ENCODE results near the gene COL4A1.
A peak's percentile ranks its signal among the peaks of the same experiment; 100 is the strongest.

COL4A1 gene

DNA sequence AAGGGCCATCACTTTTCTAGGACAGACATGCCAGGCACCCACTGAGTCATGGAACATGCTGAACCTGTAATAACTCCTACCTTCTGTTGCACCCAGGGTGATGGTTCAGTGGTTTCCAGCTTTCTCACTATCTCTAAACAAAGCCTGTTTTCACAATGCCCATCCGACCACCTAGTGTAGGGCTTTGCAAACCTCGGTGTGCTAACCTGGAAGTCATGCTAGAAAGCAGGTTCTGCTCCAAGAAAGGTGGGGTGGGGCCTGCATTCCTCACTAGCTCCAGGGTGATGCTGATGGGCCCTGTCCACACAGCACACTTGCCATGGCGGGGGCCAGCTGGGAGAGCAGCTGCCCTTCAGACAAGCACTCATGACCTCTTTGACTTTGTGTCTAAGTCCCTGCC lies 43.6 kb upstream of the COL4A1 start:
- H3K23ac ChIP-seq (ENCODE audit: low read depth, low read length, poor library complexity) = no peak overlapping the region
- peak overlapping the region in 1 of 2 donors; percentile 0 for H3K4me3 ChIP-seq (ENCODE audit: low read length in 2 of 2)
- H3K27ac ChIP-seq (replicated peaks; ENCODE audit: low read length) = no peak overlapping the region
- DNase-seq (ENCODE audit: low spot score) = no peak
- H3K4me2 ChIP-seq (ENCODE audit: insufficient read depth, low read length, poor library complexity, severe bottlenecking) = no peak overlapping the region
- H4K8ac ChIP-seq (ENCODE audit: low read depth, low read length) = no peak overlapping the region
- no peak overlapping the region for H3K4ac ChIP-seq (ENCODE audit: low read length)
- H2BK120ac ChIP-seq (ENCODE audit: low read depth, low read length) = no peak overlapping the region
- no CpG with 5 or more reads among the region's 3 CpGs for WGBS, 2 donors (ENCODE audit: extremely low coverage in 2 of 2, insufficient read length in 2 of 2, insufficient replicate concordance in 1 of 2)
- H3K14ac ChIP-seq (ENCODE audit: low read length) = no peak overlapping the region
- H3K9ac ChIP-seq (ENCODE audit: low read depth, low read length, poor library complexity) = no peak overlapping the region
- H2AK5ac ChIP-seq (ENCODE audit: low read depth, low read length) = no peak overlapping the region
- peaks cover 4 to 6% of the 10 kb centered on the region in 2 donors for H3K4me1 ChIP-seq (ENCODE audit: control insufficient read depth in 2 of 2, insufficient read depth in 1 of 2, low read depth in 1 of 2, low read length in 2 of 2)
- no peak overlapping the region for H2BK12ac ChIP-seq (ENCODE audit: low read length)
- H3K9me3 ChIP-seq (replicated peaks in 1 of 2; ENCODE audit: control insufficient read depth in 2 of 2, insufficient read depth in 1 of 2, low read depth in 1 of 2, low read length in 2 of 2) = no peaks in the 10 kb centered on the region
- H3K27me3 ChIP-seq (ENCODE audit: control insufficient read depth in 3 of 3, insufficient read depth in 3 of 3, low read depth in 1 of 3, low read length in 3 of 3) = no peaks in the 10 kb centered on the region
- H2BK15ac ChIP-seq (ENCODE audit: low read length) = no peak overlapping the region
- H3K36me3 ChIP-seq (replicated peaks in 1 of 2; ENCODE audit: control insufficient read depth in 2 of 2, insufficient read depth in 2 of 2, low read length in 2 of 2) = peaks cover 0 to 14% of the 10 kb centered on the region in 2 donors
- H2AFZ ChIP-seq (ENCODE audit: low read length) = no peak overlapping the region
- H3K18ac ChIP-seq (ENCODE audit: low read length) = no peak overlapping the region
- H3K79me1 ChIP-seq (ENCODE audit: low read depth, low read length) = peaks cover 15% of the 10 kb centered on the region
- no peak overlapping the region for H2BK5ac ChIP-seq (ENCODE audit: low read length)
- peak overlapping the region; percentile 16 for H4K91ac ChIP-seq (ENCODE audit: low read depth, low read length, poor library complexity)

DNA sequence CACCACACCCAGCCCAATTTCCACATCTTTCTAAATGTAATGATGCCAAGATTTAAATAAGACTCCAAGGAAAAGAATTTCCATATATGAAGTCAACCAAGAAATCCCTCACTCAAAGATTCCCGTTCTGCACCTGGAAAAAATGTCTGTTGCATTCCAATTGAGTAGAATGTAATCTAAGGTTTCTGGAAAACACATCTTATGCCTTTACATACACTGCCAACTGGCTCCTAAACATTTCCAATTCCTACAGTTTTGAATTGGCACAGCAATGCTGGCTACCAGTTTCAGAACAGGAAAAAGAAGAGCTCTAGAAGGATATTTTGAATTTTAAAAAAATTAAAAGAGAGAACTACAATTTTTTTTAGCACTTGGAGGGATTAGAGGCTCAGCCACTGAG lies 43.1 kb upstream of the COL4A1 start:
- Histone ChIP-seq H3K23ac (ENCODE audit: low read depth, low read length, poor library complexity) (no peak overlapping the region), H3K14ac (ENCODE audit: low read length) (no peak overlapping the region), H3K9ac (ENCODE audit: low read depth, low read length, poor library complexity) (no peak overlapping the region), H4K91ac (ENCODE audit: low read depth, low read length, poor library complexity) (no peak overlapping the region), H2BK15ac (ENCODE audit: low read length) (no peak overlapping the region), H2BK120ac (ENCODE audit: low read depth, low read length) (no peak overlapping the region), H3K4ac (ENCODE audit: low read length) (no peak overlapping the region), H2BK5ac (ENCODE audit: low read length) (no peak overlapping the region), H3K36me3 (replicated peaks in 1 of 2; ENCODE audit: control insufficient read depth in 2 of 2, insufficient read depth in 2 of 2, low read length in 2 of 2) (peaks cover 0 to 17% of the 10 kb centered on the region in 2 donors), H4K8ac (ENCODE audit: low read depth, low read length) (no peak overlapping the region), H2AK5ac (ENCODE audit: low read depth, low read length) (no peak overlapping the region), H3K9me3 (replicated peaks in 1 of 2; ENCODE audit: control insufficient read depth in 2 of 2, insufficient read depth in 1 of 2, low read depth in 1 of 2, low read length in 2 of 2) (no peaks in the 10 kb centered on the region), H3K27me3 (ENCODE audit: control insufficient read depth in 3 of 3, insufficient read depth in 3 of 3, low read depth in 1 of 3, low read length in 3 of 3) (no peaks in the 10 kb centered on the region), H2AFZ (ENCODE audit: low read length) (no peak overlapping the region), H3K4me2 (ENCODE audit: insufficient read depth, low read length, poor library complexity, severe bottlenecking) (no peak overlapping the region), H2BK12ac (ENCODE audit: low read length) (no peak overlapping the region), H3K27ac (replicated peaks; ENCODE audit: low read length) (no peak overlapping the region), H3K4me3 (ENCODE audit: low read length in 2 of 2) (no peak overlapping the region), H3K79me1 (ENCODE audit: low read depth, low read length) (peaks cover 15% of the 10 kb centered on the region), H3K18ac (ENCODE audit: low read length) (no peak overlapping the region), H3K4me1 (ENCODE audit: control insufficient read depth in 2 of 2, insufficient read depth in 1 of 2, low read depth in 1 of 2, low read length in 2 of 2) (peaks cover 4 to 6% of the 10 kb centered on the region in 2 donors)
- no peak for DNase-seq (ENCODE audit: low spot score)
- WGBS, 2 donors (ENCODE audit: extremely low coverage in 2 of 2, insufficient read length in 2 of 2, insufficient replicate concordance in 1 of 2) = no CpG with 5 or more reads among the region's 1 CpG

- Histone ChIP-seq H2BK12ac (ENCODE audit: low read length) (no peak overlapping the region), H4K8ac (ENCODE audit: low read depth, low read length) (no peak overlapping the region), H3K14ac (ENCODE audit: low read length) (no peak overlapping the region), H3K9me3 (replicated peaks in 1 of 2; ENCODE audit: control insufficient read depth in 2 of 2, insufficient read depth in 1 of 2, low read depth in 1 of 2, low read length in 2 of 2) (peaks cover 2 to 5% of the 10 kb centered on the region in 2 donors), H3K79me1 (ENCODE audit: low read depth, low read length) (peaks cover 15% of the 10 kb centered on the region), H2BK120ac (ENCODE audit: low read depth, low read length) (no peak overlapping the region), H3K4me2 (ENCODE audit: insufficient read depth, low read length, poor library complexity, severe bottlenecking) (no peak overlapping the region), H2BK15ac (ENCODE audit: low read length) (no peak overlapping the region), H2BK5ac (ENCODE audit: low read length) (no peak overlapping the region), H3K27me3 (ENCODE audit: control insufficient read depth in 3 of 3, insufficient read depth in 3 of 3, low read depth in 1 of 3, low read length in 3 of 3) (no peaks in the 10 kb centered on the region), H3K4ac (ENCODE audit: low read length) (no peak overlapping the region), H3K9ac (ENCODE audit: low read depth, low read length, poor library complexity) (peak overlapping the region; percentile 5), H3K18ac (ENCODE audit: low read length) (no peak overlapping the region), H3K4me1 (ENCODE audit: control insufficient read depth in 2 of 2, insufficient read depth in 1 of 2, low read depth in 1 of 2, low read length in 2 of 2) (peaks cover 4 to 6% of the 10 kb centered on the region in 2 donors), H3K4me3 (ENCODE audit: low read length in 2 of 2) (no peak overlapping the region), H2AFZ (ENCODE audit: low read length) (no peak overlapping the region), H3K36me3 (replicated peaks in 1 of 2; ENCODE audit: control insufficient read depth in 2 of 2, insufficient read depth in 2 of 2, low read length in 2 of 2) (peaks cover 0 to 24% of the 10 kb centered on the region in 2 donors), H3K23ac (ENCODE audit: low read depth, low read length, poor library complexity) (peak overlapping the region; percentile 32), H2AK5ac (ENCODE audit: low read depth, low read length) (no peak overlapping the region), H4K91ac (ENCODE audit: low read depth, low read length, poor library complexity) (no peak overlapping the region), H3K27ac (replicated peaks; ENCODE audit: low read length) (no peak overlapping the region)
- DNase-seq (ENCODE audit: low spot score) = no peak
- no CpG with 5 or more reads among the region's 5 CpGs for WGBS, 2 donors (ENCODE audit: extremely low coverage in 2 of 2, insufficient read length in 2 of 2, insufficient replicate concordance in 1 of 2)
Observed at GRCh38 chr13:110349239-110349638, 42.3 kb upstream of the COL4A1 start.

DNA sequence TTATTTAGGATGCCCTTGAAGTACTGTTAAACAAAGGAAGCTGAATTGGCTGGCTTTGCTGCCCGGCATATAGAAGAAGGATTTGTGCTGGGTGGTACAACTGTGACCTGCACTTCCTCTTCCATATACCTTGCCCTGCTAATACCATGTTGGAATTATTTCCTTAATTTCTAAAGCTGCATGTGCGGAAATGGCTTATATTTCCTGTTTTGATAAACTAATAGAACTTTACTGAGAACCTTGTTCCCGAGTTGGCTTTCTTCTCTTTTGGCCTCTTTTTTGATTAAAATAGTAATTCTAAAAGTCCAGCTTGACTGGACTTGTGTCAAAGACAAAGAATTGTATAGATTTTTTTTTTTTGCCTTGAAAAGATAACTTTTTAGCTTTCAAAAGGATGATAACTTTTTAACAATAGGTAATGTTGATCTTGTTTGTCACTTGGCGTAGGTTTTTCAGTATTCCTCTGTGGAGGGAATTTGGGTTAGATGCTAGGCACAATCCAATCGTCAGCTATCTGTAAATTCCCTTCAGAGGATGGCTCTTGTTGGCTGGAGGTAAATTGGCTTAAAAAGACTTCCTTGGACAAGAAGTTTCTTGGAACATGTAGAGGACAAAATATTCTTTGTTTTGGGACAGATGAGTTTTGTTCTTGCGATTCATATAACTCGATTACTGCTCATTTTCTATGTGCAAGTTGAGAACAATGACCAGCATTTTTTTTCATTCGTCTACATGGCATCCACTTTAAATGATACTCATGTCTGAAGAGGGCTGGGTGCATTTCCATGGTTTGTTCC lies 41.5 kb upstream of the COL4A1 start:
- Histone ChIP-seq H3K14ac (ENCODE audit: low read length) (no peak overlapping the region), H2AFZ (ENCODE audit: low read length) (no peak overlapping the region), H2BK12ac (ENCODE audit: low read length) (no peak overlapping the region), H3K18ac (ENCODE audit: low read length) (no peak overlapping the region), H3K4ac (ENCODE audit: low read length) (no peak overlapping the region), H3K9ac (ENCODE audit: low read depth, low read length, poor library complexity) (no peak overlapping the region), H3K4me1 (ENCODE audit: control insufficient read depth in 2 of 2, insufficient read depth in 1 of 2, low read depth in 1 of 2, low read length in 2 of 2) (peaks cover 4 to 6% of the 10 kb centered on the region in 2 donors), H2AK5ac (ENCODE audit: low read depth, low read length) (no peak overlapping the region), H3K79me1 (ENCODE audit: low read depth, low read length) (peaks cover 15% of the 10 kb centered on the region), H3K4me2 (ENCODE audit: insufficient read depth, low read length, poor library complexity, severe bottlenecking) (no peak overlapping the region), H3K27ac (replicated peaks; ENCODE audit: low read length) (no peak overlapping the region), H4K91ac (ENCODE audit: low read depth, low read length, poor library complexity) (no peak overlapping the region), H4K8ac (ENCODE audit: low read depth, low read length) (no peak overlapping the region), H3K36me3 (replicated peaks in 1 of 2; ENCODE audit: control insufficient read depth in 2 of 2, insufficient read depth in 2 of 2, low read length in 2 of 2) (peaks cover 0 to 28% of the 10 kb centered on the region in 2 donors), H2BK5ac (ENCODE audit: low read length) (no peak overlapping the region), H3K9me3 (replicated peaks in 1 of 2; ENCODE audit: control insufficient read depth in 2 of 2, insufficient read depth in 1 of 2, low read depth in 1 of 2, low read length in 2 of 2) (peaks cover 2 to 11% of the 10 kb centered on the region in 2 donors), H3K27me3 (ENCODE audit: control insufficient read depth in 3 of 3, insufficient read depth in 3 of 3, low read depth in 1 of 3, low read length in 3 of 3) (no peaks in the 10 kb centered on the region), H3K4me3 (ENCODE audit: low read length in 2 of 2) (no peak overlapping the region), H2BK120ac (ENCODE audit: low read depth, low read length) (no peak overlapping the region), H3K23ac (ENCODE audit: low read depth, low read length, poor library complexity) (no peak overlapping the region), H2BK15ac (ENCODE audit: low read length) (no peak overlapping the region)
- no peak for DNase-seq (ENCODE audit: low spot score)
- WGBS, 2 donors (ENCODE audit: extremely low coverage in 2 of 2, insufficient read length in 2 of 2, insufficient replicate concordance in 1 of 2) = no CpG with 5 or more reads among the region's 8 CpGs

Measured in neuronal stem cell (in vitro differentiated cells).